Dendritic cell treated with granulocyte-macrophage colony-stimulating factor and Interleukin-4, amounts not matched to agents 40 ng/mL and 50 ng/mL, for 4 days (primary cell): ENCODE measurements around the gene SRF.

Experiments
- H3K27ac Mint-ChIP-seq: one replicate; pipeline ENCODE4 v1.8.0; 2022; ENCODE audit warnings: mild to moderate bottlenecking, mixed read lengths
- H3K27me3 Mint-ChIP-seq: one replicate; pipeline ENCODE4 v1.8.0; 2022; ENCODE audit warnings: mild to moderate bottlenecking, mixed read lengths
- H3K36me3 Mint-ChIP-seq: one replicate; pipeline ENCODE4 v1.8.0; 2022; ENCODE audit warnings: low read depth, mixed read lengths
- H3K4me1 Mint-ChIP-seq: one replicate; pipeline ENCODE4 v1.8.0; 2022; ENCODE audit warnings: low read depth, mixed read lengths
- H3K4me3 Mint-ChIP-seq: one replicate; pipeline ENCODE4 v1.8.0; 2022; ENCODE audit warnings: mild to moderate bottlenecking, moderate library complexity, mixed read lengths
- H3K9me3 Mint-ChIP-seq: one replicate; pipeline ENCODE4 v1.8.0; 2022; ENCODE audit warnings: mixed read lengths
- intact Hi-C: fragments of 100-400 bp; cut with micrococcal nuclease; formaldehyde crosslinking; loops from one replicate; pipeline ENCODE4 v1.15.0; 2022

The SRF gene

DNA sequence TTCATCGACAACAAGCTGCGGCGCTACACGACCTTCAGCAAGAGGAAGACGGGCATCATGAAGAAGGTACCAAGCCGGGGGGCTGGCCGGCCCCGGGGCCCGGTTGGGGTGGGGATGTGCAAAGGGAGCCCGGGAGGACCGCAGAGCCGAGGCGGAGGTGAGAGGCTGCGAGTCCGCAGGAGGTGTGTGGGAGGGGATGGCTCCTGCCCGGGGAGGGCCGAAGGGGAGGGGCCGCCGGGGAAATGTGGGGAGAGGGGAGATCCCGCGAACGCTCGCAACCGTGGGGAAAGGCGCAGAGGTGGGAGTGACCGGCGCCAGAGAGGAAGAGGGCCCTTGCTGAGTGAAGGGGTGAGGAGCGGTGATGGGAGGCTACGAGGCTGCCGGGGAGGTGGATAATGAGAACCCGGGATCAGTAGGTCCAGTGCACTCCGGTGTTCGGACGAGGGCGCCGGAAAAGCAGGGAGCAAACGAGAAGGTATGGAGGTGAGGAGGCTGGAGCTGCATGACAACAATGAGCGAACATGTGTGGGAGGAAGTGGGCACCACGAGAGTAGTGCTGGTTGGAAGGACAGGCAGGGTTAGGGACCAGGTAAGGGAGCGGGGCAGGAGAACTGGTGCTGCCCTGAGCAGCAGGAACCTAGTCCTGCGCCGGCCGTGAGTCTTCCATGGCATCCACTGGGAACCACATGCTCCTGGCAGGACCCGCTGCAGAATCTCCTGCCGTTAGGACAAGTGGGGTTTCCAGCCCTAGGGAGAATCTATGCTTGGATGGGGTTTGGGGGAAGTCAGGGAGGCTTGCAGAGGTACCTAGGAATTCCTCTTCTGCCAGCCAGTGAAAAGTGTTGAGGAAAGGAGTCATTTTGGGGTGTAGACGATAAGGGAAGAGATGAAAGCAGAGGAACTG is 1.3 kb downstream of the SRF start:
- Mint-ChIP-seq H3K27ac (peak overlapping the region; percentile 95), H3K36me3 (peaks cover 57% of the 10 kb centered on the region), H3K4me1 (peaks cover 51% of the 10 kb centered on the region), H3K4me3 (peak overlapping the region; percentile 95), H3K9me3 (no peaks in the 10 kb centered on the region), H3K27me3 (no peaks in the 10 kb centered on the region)
- intact Hi-C loops = loop anchor here (5.0 kb wide), 1 partner anchor 55 kb away; the partner anchor contains the start of gene DNPH1

DNA sequence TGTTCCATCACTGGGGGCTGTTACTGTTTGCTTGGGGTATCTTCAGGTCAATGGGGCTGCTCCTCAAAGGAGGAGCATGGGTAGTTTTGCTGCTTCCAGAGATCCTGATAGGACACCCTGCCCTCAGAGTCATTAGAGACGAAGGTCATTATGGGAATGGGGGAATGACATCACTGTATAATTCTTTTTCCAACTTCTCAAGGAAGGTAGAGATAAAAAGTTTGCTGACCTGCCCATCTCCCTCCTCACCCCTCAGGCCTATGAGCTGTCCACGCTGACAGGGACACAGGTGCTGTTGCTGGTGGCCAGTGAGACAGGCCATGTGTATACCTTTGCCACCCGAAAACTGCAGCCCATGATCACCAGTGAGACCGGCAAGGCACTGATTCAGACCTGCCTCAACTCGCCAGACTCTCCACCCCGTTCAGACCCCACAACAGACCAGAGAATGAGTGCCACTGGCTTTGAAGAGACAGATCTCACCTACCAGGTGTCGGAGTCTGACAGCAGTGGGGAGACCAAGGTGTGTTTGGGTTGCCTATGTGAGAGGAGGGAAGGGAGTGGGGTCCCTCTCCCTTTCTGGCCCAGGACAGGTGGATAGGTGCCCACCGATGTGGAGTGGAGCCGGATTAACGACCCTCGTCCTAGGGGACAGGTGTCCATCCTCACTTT is 2.7 kb downstream of the SRF start:
- H3K4me1 Mint-ChIP-seq = peaks cover 56% of the 10 kb centered on the region
- no peaks in the 10 kb centered on the region for H3K27me3 Mint-ChIP-seq
- intact Hi-C loops = loop anchor here (1.0 to 5.0 kb wide), 3 partner anchors 9 to 115 kb away; partner anchors contain the start of genes CUL9, DNPH1, KLC4 and MRPL2
- peak overlapping the region; percentile 95 for H3K27ac Mint-ChIP-seq
- H3K36me3 Mint-ChIP-seq = peaks cover 71% of the 10 kb centered on the region
- H3K4me3 Mint-ChIP-seq = peak overlapping the region; percentile 95
- H3K9me3 Mint-ChIP-seq = no peaks in the 10 kb centered on the region

DNA sequence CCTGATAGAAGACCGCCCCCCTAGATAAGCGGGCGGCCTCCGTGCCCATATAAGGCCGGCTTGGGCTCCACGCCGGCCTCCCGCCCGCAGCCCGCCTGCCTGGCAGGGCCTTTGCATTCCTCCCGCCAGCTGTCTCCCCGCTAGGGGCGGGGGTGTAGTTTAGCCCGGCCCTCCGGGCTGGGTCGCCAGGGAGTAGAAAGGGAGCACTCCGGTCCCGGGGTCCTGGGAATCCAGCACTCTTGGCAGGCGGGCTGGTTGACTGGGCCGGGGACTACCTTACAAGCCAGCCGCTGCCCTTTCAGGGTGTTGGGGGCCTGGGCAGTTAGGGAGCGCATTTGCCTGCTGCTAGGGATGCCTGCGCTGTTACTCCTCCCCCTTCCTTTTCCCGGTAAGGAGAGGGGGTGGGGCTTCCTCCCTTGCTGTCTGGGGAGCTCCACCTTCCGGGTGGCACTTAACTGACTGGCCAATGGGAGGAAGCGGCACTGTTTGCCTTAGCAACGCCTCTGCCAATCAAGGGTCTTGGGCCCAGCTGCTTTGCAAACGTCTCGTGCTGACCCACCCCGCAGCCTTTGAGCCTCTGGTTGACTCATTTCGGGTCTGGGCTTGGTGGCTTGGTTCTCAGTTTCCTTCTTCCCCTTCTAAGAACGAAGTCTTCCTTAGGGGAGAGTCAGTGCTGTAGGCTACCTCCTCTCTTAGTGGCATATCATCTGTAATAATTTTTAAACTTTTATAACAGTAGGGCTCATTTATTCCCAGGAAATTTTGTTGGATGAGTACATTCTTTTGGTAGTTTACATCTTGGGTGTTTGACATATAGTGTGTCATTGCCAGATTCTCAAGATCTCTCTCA is 3.4 kb downstream of the SRF start:
- no peaks in the 10 kb centered on the region for H3K9me3 Mint-ChIP-seq
- H3K4me1 Mint-ChIP-seq = peaks cover 56% of the 10 kb centered on the region
- H3K27ac Mint-ChIP-seq = peak overlapping the region; percentile 95
- H3K36me3 Mint-ChIP-seq = peaks cover 79% of the 10 kb centered on the region
- peak overlapping the region; percentile 79 for H3K4me3 Mint-ChIP-seq
- intact Hi-C loops = loop anchor here (1.0 to 5.0 kb wide), 3 partner anchors 8 to 116 kb away; partner anchors contain the start of genes CUL9, DNPH1, KLC4 and MRPL2
- H3K27me3 Mint-ChIP-seq = no peaks in the 10 kb centered on the region

DNA sequence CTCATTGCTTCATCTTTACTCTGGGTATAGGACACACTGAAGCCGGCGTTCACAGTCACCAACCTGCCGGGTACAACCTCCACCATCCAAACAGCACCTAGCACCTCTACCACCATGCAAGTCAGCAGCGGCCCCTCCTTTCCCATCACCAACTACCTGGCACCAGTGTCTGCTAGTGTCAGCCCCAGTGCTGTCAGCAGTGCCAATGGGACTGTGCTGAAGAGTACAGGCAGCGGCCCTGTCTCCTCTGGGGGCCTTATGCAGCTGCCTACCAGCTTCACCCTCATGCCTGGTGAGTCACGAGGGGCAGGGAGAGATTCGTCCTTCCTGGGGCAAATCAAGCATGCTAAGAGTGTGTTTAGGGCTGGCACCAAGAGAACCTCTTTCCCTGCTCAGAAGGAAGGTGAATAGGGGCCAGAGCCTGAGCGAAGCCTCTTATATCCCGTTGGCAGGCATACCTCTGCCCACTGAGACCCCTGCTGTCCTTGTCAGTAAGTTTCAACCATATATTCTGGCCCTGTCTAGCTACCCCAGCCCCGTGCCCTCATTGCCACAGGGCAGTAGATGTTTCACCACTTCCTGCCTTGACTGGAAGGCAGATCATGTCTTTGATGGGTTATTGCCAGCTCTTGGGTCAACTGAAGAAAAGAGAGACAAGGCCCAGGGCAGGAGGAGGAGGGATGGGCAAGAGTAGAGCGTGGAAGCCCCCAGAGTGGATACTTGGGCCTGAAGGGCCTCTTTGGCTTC is 4.8 kb downstream of the SRF start:
- Mint-ChIP-seq H3K4me3 (peak overlapping the region; percentile 5), H3K4me1 (peaks cover 47% of the 10 kb centered on the region), H3K9me3 (no peaks in the 10 kb centered on the region), H3K36me3 (peaks cover 81% of the 10 kb centered on the region), H3K27ac (peak overlapping the region; percentile 95), H3K27me3 (no peaks in the 10 kb centered on the region)
- intact Hi-C loops = loop anchor here (2.0 kb wide), 1 partner anchor 117 kb away; the partner anchor contains the start of genes KLC4 and MRPL2

DNA sequence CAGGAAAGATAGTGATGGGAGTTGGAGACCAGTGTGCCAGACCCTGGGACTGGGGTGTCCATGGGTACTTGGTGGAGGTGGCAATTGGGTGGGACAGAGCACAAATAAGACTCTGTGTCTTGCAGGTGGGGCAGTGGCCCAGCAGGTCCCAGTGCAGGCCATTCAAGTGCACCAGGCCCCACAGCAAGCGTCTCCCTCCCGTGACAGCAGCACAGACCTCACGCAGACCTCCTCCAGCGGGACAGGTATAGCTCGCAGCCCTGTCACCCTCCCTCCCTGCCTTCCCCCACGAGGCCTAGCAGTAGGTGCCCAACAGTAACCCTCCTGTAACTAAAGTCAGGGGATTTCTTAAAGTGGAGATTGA is 5.3 kb downstream of the SRF start:
- H3K4me3 Mint-ChIP-seq = no peak overlapping the region
- no peaks in the 10 kb centered on the region for H3K9me3 Mint-ChIP-seq
- peaks cover 52% of the 10 kb centered on the region for H3K4me1 Mint-ChIP-seq
- peaks cover 76% of the 10 kb centered on the region for H3K36me3 Mint-ChIP-seq
- H3K27ac Mint-ChIP-seq = peak overlapping the region; percentile 95
- intact Hi-C loops = no loop called here
- H3K27me3 Mint-ChIP-seq = no peaks in the 10 kb centered on the region

DNA sequence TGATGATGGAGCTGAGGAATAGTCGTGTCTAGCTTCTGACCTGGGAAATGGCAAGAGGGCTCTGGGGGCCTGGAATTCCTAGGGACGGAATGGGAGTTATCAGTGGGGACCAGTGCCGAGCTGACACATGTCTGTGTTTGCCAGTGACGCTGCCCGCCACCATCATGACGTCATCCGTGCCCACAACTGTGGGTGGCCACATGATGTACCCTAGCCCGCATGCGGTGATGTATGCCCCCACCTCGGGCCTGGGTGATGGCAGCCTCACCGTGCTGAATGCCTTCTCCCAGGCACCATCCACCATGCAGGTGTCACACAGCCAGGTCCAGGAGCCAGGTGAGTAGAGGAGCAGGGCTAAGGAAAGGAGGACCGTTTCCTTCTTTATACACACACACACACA is 7.1 kb downstream of the SRF start:
- Mint-ChIP-seq H3K9me3 (no peaks in the 10 kb centered on the region), H3K27ac (no peak overlapping the region), H3K4me1 (peaks cover 56% of the 10 kb centered on the region), H3K4me3 (no peak overlapping the region), H3K27me3 (no peaks in the 10 kb centered on the region), H3K36me3 (peaks cover 73% of the 10 kb centered on the region)
- intact Hi-C loops = no loop called here

DNA sequence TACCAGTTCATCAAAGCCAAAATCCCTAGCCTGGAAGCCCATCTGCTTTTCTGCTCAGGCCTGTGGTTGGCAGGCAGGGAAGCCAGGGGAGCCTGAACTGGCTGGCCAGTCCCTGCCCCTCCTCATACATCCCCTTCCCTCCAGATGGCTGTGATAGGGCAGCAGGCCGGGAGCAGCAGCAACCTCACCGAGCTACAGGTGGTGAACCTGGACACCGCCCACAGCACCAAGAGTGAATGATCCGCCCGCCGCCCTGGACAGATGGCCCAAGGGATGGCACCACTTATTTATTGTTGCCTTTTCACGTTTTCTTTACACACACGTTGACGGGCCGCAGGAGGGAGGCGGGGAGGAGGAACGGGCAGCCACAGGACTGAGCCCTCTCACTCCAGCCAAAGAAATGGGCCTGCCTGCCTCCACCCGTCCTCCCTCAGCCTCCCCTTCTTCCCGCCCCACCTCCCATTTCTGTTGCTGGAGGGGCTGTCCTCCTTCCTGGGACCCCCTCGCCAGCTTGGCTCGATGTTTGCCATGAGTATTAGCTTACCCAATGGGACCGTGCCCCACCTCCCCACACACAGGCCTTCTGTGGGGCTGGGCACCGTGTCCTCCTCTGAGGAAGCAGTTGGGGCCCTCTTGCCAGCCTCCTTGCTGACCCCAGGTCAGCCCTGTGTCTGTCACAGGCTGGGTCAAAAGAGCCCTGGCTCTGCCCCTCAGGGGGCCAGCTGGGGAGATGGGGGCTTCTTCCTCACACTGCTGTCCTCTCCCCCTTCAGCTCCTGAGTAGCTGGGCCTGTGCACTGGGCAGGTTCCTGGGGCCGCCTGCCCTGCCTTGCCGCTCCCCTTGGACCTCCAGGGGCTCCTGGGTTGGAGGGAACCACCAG is 8.1 kb downstream of the SRF start:
- peak overlapping the region; percentile 21 for H3K27ac Mint-ChIP-seq
- H3K4me3 Mint-ChIP-seq = no peak overlapping the region
- peaks cover 71% of the 10 kb centered on the region for H3K36me3 Mint-ChIP-seq
- no peaks in the 10 kb centered on the region for H3K27me3 Mint-ChIP-seq
- intact Hi-C loops = no loop called here
- H3K9me3 Mint-ChIP-seq = no peaks in the 10 kb centered on the region
- peaks cover 56% of the 10 kb centered on the region for H3K4me1 Mint-ChIP-seq

DNA sequence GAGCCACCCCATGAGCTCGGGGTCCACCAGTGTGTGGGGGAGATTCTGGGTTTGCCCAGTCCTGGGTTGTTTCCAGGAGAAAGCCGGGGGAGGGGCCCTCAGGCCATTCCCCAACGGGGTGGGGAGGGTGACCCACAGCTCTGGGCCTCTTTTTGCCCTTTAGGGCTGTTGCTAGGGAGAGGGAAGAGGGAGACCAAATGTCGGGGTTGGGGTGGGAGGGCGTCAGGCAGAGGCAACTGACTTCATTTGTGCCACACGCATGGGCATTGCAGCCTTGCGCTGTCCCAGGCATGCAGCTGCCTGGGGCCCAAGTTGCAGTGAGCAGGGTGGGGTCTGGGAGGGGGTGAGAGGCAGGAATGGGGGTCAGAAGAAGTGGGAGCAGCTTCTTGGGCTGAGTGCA is 9.0 kb downstream of the SRF start:
- intact Hi-C loops = no loop called here
- H3K27me3 Mint-ChIP-seq = no peaks in the 10 kb centered on the region
- no peaks in the 10 kb centered on the region for H3K9me3 Mint-ChIP-seq
- H3K36me3 Mint-ChIP-seq = peaks cover 75% of the 10 kb centered on the region
- H3K27ac Mint-ChIP-seq = peak overlapping the region; percentile 21
- H3K4me3 Mint-ChIP-seq = no peak overlapping the region
- H3K4me1 Mint-ChIP-seq = peaks cover 59% of the 10 kb centered on the region

DNA sequence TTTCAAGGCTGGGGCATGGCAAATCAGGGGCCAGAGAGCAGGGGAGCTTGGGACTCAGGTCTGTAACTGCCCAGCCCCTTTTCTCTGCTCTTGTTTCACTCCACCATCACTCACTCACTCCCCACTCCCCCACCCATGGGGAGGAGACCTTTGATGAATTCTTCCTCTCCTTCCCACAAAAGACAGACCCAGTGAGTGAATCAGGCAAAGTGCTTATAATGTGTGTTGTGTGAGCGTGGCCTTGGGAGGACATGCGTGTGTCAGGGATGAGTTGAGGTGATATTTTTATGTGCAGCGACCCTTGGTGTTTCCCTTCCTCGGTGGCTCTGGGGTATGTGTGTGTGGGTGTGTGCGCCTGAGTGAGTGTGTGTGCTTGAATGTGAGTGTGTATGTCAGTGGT is 9.9 kb downstream of the SRF start:
- no peaks in the 10 kb centered on the region for H3K27me3 Mint-ChIP-seq
- peaks cover 75% of the 10 kb centered on the region for H3K36me3 Mint-ChIP-seq
- intact Hi-C loops = no loop called here
- H3K9me3 Mint-ChIP-seq = no peaks in the 10 kb centered on the region
- H3K4me1 Mint-ChIP-seq = peaks cover 50% of the 10 kb centered on the region
- peak overlapping the region; percentile 58 for H3K27ac Mint-ChIP-seq
- no peak overlapping the region for H3K4me3 Mint-ChIP-seq

DNA sequence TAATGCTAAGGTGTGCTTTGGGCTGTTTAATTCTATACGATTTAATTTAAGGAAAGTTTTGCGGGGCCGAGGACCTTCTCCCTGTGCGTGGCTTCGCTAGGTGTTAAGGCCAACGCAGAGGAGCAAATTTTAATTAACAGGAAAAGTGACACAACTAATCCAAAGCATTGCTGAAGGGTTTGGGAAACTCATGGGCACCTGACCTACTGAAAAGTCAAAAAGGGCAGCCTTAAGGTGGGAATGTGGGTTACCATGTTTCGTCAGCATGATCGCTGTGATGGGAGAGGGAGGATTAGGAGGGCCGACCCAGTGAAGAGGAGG is 10.5 kb downstream of the SRF start:
- intact Hi-C loops = no loop called here
- no peaks in the 10 kb centered on the region for H3K9me3 Mint-ChIP-seq
- H3K27ac Mint-ChIP-seq = peak overlapping the region; percentile 58
- no peaks in the 10 kb centered on the region for H3K27me3 Mint-ChIP-seq
- H3K4me1 Mint-ChIP-seq = peaks cover 44% of the 10 kb centered on the region
- H3K36me3 Mint-ChIP-seq = peaks cover 75% of the 10 kb centered on the region
- peak overlapping the region; percentile 99 for H3K4me3 Mint-ChIP-seq

DNA sequence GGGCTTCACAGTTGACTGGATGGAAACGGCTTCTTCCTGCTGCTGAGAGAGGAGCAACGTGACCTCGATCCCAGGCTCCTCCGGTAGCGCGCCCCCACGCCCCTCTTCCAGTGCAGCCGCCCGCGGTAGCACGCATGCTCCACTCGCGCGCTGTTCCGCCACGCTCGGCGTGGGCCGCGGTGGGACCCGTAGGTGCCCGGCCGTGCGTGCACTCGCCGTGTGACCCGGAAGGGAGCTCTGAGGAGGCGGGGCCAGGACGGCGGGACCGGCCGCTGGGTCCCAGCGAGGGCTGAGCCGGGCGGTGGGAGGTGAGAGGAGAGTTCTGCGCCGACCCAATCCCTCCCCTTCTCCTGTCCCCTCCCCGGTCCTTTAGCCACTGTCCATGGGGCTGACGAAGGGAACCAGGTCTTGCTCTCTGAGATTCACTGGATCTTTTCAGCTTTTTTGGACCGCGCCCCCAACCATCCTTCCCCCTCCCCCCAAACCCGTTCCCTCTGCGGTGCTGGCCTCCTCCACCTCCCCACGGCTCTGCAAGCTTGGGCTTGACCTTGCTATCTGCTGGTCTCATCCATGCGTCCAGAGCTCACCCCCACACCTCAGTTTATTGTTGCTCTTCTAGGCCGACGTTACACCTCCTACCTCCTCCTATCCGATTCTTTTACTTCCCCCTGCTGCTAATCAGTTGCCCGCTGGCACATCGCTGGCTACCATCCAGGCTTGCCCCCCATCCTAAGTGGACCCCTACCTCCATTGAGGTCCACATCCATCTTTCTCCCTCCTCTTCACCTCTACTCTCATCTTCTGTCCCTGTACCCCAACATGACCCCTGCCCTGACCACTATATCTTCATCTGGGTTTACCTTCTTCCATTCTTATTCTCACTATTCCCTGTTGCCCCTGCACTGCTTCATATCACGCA is 11.1 kb downstream of the SRF start, which contains the start of gene CUL9:
Gene CUL9, plus strand, starts transcription at position 255 of the 919 bp plus-strand sequence. CDS start 2,115 bp downstream, outside the sequence.
- peaks cover 76% of the 10 kb centered on the region for H3K36me3 Mint-ChIP-seq
- H3K27ac Mint-ChIP-seq = peak within 1 kb of the TSS; percentile 58
- H3K9me3 Mint-ChIP-seq = no peaks in the 10 kb centered on the region
- no peaks in the 10 kb centered on the region for H3K27me3 Mint-ChIP-seq
- intact Hi-C loops = loop anchor here (1.0 to 2.0 kb wide), 2 partner anchors 8 to 47 kb away; partner anchors contain the start of gene DNPH1
- peak within 1 kb of the TSS; percentile 99 for H3K4me3 Mint-ChIP-seq
- H3K4me1 Mint-ChIP-seq = peaks cover 44% of the 10 kb centered on the region
